Left ventricle myocardium inferior (tissue), 1 donor: Measurements from ENCODE around the gene CARD14. TPM values are rescaled to one million over a fixed set of nuclear protein-coding genes. Genes with fewer than 3 reads are reported as not detected.

Experiments used
- DNase-seq: peaks from one replicate; pipeline ENCODE4 v3.0.0-alpha.2; 2020
- H3K27ac ChIP-seq: fragments of 200-600 bp; replicated peaks from 2 replicates; pipeline ENCODE4 v1.8.0; 2021
- H3K27me3 ChIP-seq: fragments of 200-600 bp; 2 replicates; pipeline ENCODE4 v1.8.0; 2021; ENCODE audit warnings: low read depth
- H3K36me3 ChIP-seq: fragments of 200-600 bp; 2 replicates; pipeline ENCODE4 v1.8.0; 2021
- H3K4me1 ChIP-seq: fragments of 200-600 bp; 2 replicates; pipeline ENCODE4 v1.8.0; 2021
- H3K4me3 ChIP-seq: fragments of 200-600 bp; 2 replicates; pipeline ENCODE4 v1.8.0; 2021; ENCODE audit warnings: mild to moderate bottlenecking, moderate library complexity
- H3K9me3 ChIP-seq: fragments of 200-600 bp; replicated peaks from 2 replicates; pipeline ENCODE4 v1.8.0; 2021
- CTCF ChIP-seq: fragments of 200-600 bp; IDR thresholded peaks from 2 replicates; pipeline ENCODE4 v1.8.0; 2021; ENCODE audit warnings: antibody characterized with exemption, mild to moderate bottlenecking, borderline replicate concordance
- intact Hi-C: fragments of 100-400 bp; cut with micrococcal nuclease; formaldehyde crosslinking; loops from one replicate; pipeline ENCODE4 v1.11.0; 2022
- long read RNA-seq: library from polyadenylated mRNA; unstranded; transcript quantifications from one replicate; pipeline ENCODE4 v2.0.0, GENCODE V29; 2021
- total RNA-seq: library from RNA; stranded (reverse); fragmentation: NEBNext Ultra II Directional; extraction: Animal tissue kit (Norgen Biotek cat#: 25700); gene quantifications from one replicate; pipeline ENCODE4 v1.2.1, GENCODE V29; 2021
- donor health status: DM: no; HTN: yes; CAD: no; lungs with severe emphysema.

CARD14 gene
- 0.49 TPM for total RNA-seq
- long read RNA-seq, partial matches to known transcripts = 0 of 4 reads
- long read RNA-seq, other reads (novel, unspliced or antisense) = 4 of 4 reads

- Histone ChIP-seq H3K4me1 (no peaks in the 10 kb centered on the region), H3K9me3 (no peaks in the 10 kb centered on the region), H3K27me3 (peaks cover 29% of the 10 kb centered on the region), H3K4me3 (no peak within 1 kb of the TSS), H3K27ac (no peak within 1 kb of the TSS), H3K36me3 (no peaks in the 10 kb centered on the region)
- intact Hi-C loops = no loop called here
- DNase-seq = no peak
- no peak for TF ChIP-seq CTCF
Measured at GRCh38 chr17:80169784-80170500, at the start of gene CARD14. Gene CARD14, plus strand, starts transcription at chr17:80170030. Its CDS starts 11,409 bp downstream, at chr17:80181439.

- Histone ChIP-seq H3K9me3 (no peaks in the 10 kb centered on the region), H3K27me3 (peaks cover 8% of the 10 kb centered on the region), H3K4me3 (no peak overlapping the region), H3K36me3 (peaks cover 5% of the 10 kb centered on the region), H3K27ac (no peak overlapping the region), H3K4me1 (no peaks in the 10 kb centered on the region)
- intact Hi-C loops = no loop called here
- TF ChIP-seq CTCF = no peak
- DNase-seq = no peak
Measured at GRCh38 chr17:80122026-80122575, 47.7 kb upstream of the CARD14 start.

GRCh38 chr17:80122926-80123505, 46.8 kb upstream of the CARD14 start:
- Histone ChIP-seq H3K27me3 (peaks cover 8% of the 10 kb centered on the region), H3K4me1 (no peaks in the 10 kb centered on the region), H3K4me3 (no peak overlapping the region), H3K27ac (no peak overlapping the region), H3K9me3 (no peaks in the 10 kb centered on the region), H3K36me3 (peaks cover 5% of the 10 kb centered on the region)
- intact Hi-C loops = no loop called here
- DNase-seq = no peak
- no peak for TF ChIP-seq CTCF

- H3K27me3 ChIP-seq = peaks cover 8% of the 10 kb centered on the region
- no peak overlapping the region for H3K4me3 ChIP-seq
- H3K27ac ChIP-seq = no peak overlapping the region
- intact Hi-C loops = no loop called here
- TF ChIP-seq CTCF = no peak
- DNase-seq = no peak
- H3K4me1 ChIP-seq = no peaks in the 10 kb centered on the region
- no peaks in the 10 kb centered on the region for H3K9me3 ChIP-seq
- H3K36me3 ChIP-seq = peaks cover 5% of the 10 kb centered on the region
Measured at GRCh38 chr17:80123791-80124190, 46.0 kb upstream of the CARD14 start.

- peak; percentile 14 for TF ChIP-seq CTCF
- Histone ChIP-seq H3K27ac (no peak overlapping the region), H3K9me3 (no peaks in the 10 kb centered on the region), H3K4me3 (no peak overlapping the region), H3K27me3 (peaks cover 8% of the 10 kb centered on the region), H3K36me3 (peaks cover 2% of the 10 kb centered on the region), H3K4me1 (no peaks in the 10 kb centered on the region)
- intact Hi-C loops = no loop called here
- no peak for DNase-seq
Measured at GRCh38 chr17:80124351-80124981, 45.4 kb upstream of the CARD14 start.
